HL-60 (cell line): ENCODE measurements around the gene SLC35D3.
"Not testable (repeated sequence)": the region's sequence is repeated elsewhere in the genome, so short reads cannot be mapped to it uniquely, and the experiment has no call there.

Experiments used
- DNase-seq, 2 experiments: peaks; one replicate each; pipeline ENCODE4 v3.0.0-alpha.2; 2010 to 2020; ENCODE audit warnings: low read depth in 1 of 2, low spot score in 1 of 2
- H3K27ac ChIP-seq: fragments of 250-450 bp; sonication (Bioruptor Pico); replicated peaks from 2 replicates; pipeline ENCODE4 v1.5.1; 2020; ENCODE audit warnings: mild to moderate bottlenecking, moderate library complexity
- H3K27me3 ChIP-seq: fragments of 250-450 bp; sonication (Bioruptor Pico); 2 replicates; pipeline ENCODE4 v1.5.1; 2021; ENCODE audit warnings: mild to moderate bottlenecking, moderate library complexity; ENCODE audit not compliant: insufficient read depth, poor library complexity, severe bottlenecking
- H3K4me3 ChIP-seq: replicated peaks from 2 replicates; pipeline ENCODE4 v1.5.1; 2011; ENCODE audit warnings: mild to moderate bottlenecking, control low read depth, low read length; ENCODE audit not compliant: insufficient read depth
- GABPA ChIP-seq: IDR thresholded peaks from 2 replicates; pipeline ENCODE4 v1.6.1; 2012; ENCODE audit warnings: low read depth
- POLR2AphosphoS5 ChIP-seq: IDR thresholded peaks from 2 replicates; pipeline ENCODE4 v1.6.1; 2012; ENCODE audit warnings: low read depth
- SPI1 ChIP-seq: IDR thresholded peaks from 2 replicates; pipeline ENCODE4 v1.6.1; 2012; ENCODE audit warnings: low read depth, mild to moderate bottlenecking, borderline replicate concordance
- TF ChIP-seq, protein P1 (sequence below): IDR thresholded peaks from one replicate; pipeline ENCODE4 v1.5.1; 2011; ENCODE audit warnings: low read length, control low read depth, inconsistent platforms; ENCODE audit not compliant: insufficient read depth
- TF ChIP-seq, protein P2 (sequence below): IDR thresholded peaks from 2 replicates; pipeline ENCODE4 v1.6.1; 2012; ENCODE audit warnings: low read depth; ENCODE audit not compliant: insufficient replicate concordance

Gene SLC35D3

DNA sequence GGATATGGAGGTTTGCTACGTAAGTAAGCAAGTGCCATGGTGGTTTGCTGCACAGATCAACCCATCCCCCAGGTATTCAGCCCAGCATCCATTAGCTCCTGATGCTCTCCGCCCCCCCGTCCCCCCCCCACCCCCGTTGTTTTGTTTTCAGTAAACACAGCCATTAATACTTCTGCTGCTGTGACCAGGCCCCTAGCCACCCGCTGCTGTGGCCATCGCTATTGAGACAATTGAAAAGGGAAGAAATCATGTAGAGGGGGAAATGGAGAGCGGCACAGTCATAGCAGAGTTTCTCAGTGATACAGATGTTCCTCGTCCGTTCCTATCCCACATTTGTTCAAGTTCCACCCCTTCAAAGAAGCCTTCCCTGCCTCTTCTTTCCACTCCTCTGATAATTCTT, 24.9 kb downstream of the SLC35D3 start:
- H3K27me3 ChIP-seq: peaks cover 3% of the 10 kb centered on the region
- no peak overlapping the region for H3K27ac ChIP-seq
- H3K4me3 ChIP-seq: no peak overlapping the region
- DNase-seq: no peak
- no peak for TF ChIP-seq SPI1
- no peak for TF ChIP-seq POLR2AphosphoS5
- TF ChIP-seq, protein P1, sequence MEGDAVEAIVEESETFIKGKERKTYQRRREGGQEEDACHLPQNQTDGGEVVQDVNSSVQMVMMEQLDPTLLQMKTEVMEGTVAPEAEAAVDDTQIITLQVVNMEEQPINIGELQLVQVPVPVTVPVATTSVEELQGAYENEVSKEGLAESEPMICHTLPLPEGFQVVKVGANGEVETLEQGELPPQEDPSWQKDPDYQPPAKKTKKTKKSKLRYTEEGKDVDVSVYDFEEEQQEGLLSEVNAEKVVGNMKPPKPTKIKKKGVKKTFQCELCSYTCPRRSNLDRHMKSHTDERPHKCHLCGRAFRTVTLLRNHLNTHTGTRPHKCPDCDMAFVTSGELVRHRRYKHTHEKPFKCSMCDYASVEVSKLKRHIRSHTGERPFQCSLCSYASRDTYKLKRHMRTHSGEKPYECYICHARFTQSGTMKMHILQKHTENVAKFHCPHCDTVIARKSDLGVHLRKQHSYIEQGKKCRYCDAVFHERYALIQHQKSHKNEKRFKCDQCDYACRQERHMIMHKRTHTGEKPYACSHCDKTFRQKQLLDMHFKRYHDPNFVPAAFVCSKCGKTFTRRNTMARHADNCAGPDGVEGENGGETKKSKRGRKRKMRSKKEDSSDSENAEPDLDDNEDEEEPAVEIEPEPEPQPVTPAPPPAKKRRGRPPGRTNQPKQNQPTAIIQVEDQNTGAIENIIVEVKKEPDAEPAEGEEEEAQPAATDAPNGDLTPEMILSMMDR: no peak

DNA sequence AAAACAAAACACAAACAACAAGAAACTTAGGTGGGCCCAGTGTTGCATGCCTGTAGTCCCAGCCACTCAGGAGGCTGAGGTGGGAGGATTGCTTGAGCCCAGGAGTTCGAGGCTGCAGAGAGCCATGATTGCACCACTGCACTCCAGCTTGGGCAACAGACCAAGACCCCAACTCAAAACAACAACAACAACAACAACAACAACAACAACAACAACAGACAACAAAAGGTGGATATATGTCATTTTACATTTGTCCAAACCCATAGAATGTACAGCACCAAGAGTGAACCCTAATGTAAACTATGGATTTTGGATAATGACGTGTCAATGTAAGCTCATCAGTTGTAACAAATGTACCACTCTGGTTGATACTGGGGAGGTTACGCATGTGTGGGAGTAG, 27.9 kb downstream of the SLC35D3 start:
- not testable (repeated sequence) for H3K27ac ChIP-seq, H3K4me3 ChIP-seq, H3K27me3 ChIP-seq, DNase-seq

DNA sequence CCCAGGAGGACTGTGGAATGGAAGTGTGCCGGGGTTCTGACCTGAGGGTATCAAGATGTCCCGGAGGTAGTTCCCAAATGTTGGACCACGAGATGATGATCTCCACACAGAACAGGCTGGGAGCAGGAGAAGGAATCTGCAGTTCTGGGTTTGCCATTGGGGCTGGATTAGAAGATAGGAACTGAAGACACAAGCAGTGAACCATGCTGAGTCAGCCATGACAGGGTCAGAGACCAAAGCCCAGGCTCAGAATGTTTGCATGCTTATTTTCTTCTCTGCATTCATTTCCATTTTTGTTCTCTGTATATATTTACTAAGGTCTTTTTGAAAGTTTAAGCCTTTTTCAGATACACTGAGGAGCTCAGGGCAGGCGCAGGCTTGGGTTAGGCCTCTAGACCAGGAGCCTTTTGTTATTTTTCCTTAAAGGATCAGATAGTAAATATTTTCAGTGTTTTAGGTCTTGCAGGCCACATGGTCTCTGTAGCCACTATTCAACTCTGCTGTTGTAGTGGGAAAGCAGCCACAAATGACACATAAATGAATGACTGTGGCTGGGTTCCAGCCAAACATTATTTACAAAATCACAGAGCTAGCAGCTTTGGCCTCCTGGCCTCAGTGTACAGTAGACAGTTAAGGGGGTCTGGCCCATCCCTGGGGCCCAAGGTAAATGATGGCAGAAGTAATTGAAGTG, 28.5 kb downstream of the SLC35D3 start:
- no peak for DNase-seq
- no peak for TF ChIP-seq GABPA
- TF ChIP-seq, protein P2, sequence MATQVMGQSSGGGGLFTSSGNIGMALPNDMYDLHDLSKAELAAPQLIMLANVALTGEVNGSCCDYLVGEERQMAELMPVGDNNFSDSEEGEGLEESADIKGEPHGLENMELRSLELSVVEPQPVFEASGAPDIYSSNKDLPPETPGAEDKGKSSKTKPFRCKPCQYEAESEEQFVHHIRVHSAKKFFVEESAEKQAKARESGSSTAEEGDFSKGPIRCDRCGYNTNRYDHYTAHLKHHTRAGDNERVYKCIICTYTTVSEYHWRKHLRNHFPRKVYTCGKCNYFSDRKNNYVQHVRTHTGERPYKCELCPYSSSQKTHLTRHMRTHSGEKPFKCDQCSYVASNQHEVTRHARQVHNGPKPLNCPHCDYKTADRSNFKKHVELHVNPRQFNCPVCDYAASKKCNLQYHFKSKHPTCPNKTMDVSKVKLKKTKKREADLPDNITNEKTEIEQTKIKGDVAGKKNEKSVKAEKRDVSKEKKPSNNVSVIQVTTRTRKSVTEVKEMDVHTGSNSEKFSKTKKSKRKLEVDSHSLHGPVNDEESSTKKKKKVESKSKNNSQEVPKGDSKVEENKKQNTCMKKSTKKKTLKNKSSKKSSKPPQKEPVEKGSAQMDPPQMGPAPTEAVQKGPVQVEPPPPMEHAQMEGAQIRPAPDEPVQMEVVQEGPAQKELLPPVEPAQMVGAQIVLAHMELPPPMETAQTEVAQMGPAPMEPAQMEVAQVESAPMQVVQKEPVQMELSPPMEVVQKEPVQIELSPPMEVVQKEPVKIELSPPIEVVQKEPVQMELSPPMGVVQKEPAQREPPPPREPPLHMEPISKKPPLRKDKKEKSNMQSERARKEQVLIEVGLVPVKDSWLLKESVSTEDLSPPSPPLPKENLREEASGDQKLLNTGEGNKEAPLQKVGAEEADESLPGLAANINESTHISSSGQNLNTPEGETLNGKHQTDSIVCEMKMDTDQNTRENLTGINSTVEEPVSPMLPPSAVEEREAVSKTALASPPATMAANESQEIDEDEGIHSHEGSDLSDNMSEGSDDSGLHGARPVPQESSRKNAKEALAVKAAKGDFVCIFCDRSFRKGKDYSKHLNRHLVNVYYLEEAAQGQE: no peak
- TF ChIP-seq SPI1: no peak
- TF ChIP-seq, protein P1: no peak
- Histone ChIP-seq H3K27me3 (peaks cover 7% of the 10 kb centered on the region), H3K27ac (no peak overlapping the region), H3K4me3 (no peak overlapping the region)

DNA sequence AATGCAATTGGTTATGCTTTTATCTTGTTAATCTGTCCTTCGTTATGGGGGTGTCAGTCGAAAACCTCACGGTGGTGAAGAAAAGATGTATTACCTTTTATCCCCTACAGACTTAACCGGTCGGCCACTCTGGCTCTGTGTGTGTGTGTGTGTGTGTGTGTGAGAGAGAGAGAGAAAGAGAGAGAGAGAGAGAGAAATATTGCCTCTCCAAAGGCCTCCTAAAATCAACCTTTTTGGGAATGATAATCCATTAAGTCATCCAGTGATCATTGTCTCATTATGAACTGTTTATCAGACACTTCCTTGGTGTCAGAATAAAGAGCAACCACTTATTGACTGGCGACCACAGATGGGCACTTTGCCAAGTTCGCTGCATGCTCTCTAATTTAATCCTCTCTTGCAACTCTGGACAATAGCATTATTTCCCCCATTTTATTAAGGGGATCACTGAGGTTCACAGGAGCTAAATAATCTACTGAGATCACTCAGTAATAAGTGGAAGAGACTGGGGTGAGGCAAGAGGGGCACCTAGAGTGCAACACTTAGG, 30.7 kb downstream of the SLC35D3 start:
- TF ChIP-seq SPI1 (no peak), POLR2AphosphoS5 (no peak), GABPA (no peak)
- TF ChIP-seq, protein P2: no peak
- TF ChIP-seq, protein P1: no peak
- Histone ChIP-seq H3K4me3 (no peak overlapping the region), H3K27ac (no peak overlapping the region), H3K27me3 (peaks cover 6% of the 10 kb centered on the region)
- DNase-seq: no peak
